Measurements from ENCODE around the gene CFAP74. TPM values are rescaled to one million over a fixed set of nuclear protein-coding genes. Genes with fewer than 3 reads are reported as not detected.
A peak's percentile ranks its signal among the peaks of the same experiment; 100 is the strongest.

CFAP74 gene
- total RNA-seq, 1 donor from 2014 or later, result not detected

DNA sequence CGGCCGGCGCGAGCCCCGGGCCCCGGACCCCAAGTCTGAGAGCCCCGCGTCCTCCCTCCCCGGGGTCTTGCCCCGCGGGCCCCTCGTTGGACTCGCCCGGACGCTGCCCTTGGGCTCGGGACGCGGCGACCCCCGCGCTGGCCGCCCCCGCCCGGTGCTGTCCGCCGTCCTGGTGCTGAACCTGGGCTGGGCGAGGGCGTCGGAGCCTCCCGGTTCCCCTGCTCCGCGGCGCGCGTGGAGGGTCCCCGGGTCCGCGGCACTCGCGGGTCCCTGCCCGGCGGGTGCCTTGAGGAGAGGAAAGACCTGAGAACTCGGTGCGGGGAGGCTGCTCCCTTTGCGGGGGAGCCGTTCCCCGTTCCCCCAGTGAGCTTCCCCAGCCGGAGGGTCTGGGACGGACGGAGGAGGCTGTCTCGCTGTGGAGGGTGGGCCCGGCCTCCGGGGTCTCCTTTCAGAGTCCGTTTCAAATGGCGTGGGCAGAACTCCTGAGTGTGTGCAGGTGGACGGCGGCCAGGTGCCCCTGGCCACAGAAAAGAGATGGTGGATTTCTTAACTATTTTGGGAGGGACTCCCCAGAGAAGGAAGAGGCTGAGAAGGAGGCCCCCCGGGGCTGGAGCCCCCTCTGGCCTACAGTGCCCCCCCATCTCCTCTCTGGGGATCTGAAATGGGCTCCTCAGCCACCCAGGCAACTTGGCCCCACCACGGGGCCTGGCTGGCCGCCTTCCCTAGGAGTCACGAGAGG, 16.2 kb upstream of the CFAP74 start:
- DNase-seq (ENCODE audit: low read depth), result no peak

- DNase-seq (ENCODE audit: low read depth), result no peak
Observed at GRCh38 chr1:2019172-2019543, 15.6 kb upstream of the CFAP74 start, which contains the start of gene GABRD. GABRD (plus strand) TSS chr1:2019345; CDS start chr1:2019424, 79 bp downstream.

DNA sequence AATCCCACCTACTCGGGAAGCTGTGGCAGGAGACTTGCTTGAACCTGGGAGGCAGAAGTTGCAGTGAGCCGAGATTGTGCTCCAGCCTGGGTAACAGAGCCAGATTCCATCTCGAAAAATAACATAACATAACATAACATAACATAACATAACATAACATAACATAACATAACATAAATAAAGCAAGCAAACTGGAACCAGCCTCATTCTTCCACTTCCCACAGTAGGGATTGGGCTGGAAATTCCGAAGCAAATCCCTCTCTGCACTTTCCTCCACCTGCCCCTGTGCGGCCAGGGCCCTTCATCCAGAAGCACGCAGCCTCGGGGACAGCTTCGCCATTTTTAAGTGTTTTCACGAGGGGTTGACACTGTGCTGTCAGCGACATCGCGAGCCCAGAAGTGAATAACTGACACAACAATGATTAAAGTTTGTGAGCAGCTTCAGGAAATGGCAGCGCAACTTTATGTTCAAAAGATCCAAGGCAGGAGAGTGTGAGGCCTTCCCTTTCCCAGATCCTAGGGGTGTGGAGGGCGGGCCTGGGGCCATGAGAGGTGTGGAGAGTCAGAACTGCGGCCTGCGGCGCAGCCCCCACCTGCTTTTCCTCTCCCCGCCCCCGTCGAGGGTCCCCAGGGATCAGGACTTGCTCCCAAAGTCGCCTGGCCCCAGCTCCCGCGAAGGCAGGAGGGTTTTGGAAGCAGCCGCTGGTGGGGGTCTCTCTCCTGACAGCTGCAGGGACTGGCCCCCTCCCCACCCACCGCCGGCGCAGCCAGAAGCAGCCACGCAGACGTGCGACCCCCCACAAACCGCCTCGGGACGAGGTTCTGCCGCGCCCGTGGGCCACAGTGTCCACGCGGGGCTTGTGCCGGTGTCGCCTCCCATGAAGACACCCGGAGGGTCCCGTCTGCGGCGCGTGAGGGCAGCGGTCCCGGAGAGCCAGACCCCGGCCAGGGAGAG, 14.9 kb upstream of the CFAP74 start:
- no peak for DNase-seq (ENCODE audit: low read depth)

DNA sequence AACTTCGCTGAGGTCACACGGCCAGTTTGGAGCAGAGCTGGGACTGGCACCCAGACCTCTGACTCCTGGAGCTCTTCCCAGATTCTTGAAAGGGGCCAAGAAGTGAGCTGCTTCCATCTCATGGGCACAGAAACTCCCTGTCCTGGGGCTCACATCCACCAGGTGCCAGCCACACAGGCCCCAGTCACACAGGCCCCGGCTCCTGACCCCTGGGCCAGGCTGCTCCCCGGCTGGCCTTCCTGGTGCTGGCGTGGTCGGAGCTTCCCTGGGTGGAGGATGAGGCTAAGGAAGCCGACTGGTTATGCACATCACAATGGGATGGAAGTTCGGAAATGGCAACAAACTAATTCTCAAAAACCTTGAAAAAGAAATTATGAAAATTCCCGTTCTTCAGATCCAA, 12.5 kb upstream of the CFAP74 start:
- DNase-seq (ENCODE audit: low read depth), result no peak

- DNase-seq (ENCODE audit: low read depth), result no peak
Observed at GRCh38 chr1:2014741-2015735, 11.5 kb upstream of the CFAP74 start.

GRCh38 chr1:2014181-2014580, 10.6 kb upstream of the CFAP74 start:
- DNase-seq (ENCODE audit: low read depth), result no peak

DNA sequence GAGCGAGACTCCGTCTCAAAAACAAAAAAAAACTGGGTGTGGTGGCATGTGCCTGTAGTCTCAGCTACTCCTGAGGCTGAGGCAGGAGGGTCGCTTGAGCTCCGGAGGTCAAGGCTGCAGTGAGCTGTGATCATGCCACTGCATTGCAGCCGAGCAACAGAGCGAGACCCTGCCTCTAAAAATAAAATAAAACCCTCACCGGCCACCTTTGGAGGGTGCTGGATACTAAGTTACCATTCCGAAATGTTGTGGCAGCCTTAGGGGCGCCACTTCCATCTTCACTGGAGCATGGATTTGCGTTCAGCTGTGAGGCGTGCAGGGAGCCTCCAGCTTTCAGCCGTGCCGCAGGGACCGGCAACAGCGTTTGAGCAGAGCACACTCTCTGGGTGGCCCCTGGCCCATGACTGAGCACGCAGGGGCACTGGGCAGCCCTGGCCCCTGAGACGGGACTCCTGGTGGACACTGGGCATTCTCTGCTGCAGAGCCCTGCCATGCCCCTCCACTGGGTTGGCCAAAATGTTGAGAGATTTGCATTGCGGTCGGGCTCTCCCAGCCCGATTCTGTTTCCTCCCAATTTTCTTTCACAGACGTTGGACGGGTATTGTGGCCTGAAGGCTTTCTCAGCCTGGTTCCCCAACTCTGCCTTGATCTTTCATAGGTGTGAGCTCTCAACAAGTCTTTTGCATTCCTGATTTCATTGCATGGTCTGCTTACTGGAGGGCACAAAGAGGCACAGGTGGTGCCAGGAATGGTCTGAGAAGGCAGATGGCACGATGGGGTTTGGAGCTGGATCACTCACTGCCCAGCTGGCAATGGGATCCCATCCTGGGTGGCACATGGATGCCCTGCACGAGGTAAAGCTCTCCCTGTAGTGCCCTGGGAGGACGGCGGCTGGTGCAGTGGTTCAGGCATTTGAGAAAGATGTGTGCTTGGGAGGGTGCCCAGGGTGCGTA, 5.8 kb upstream of the CFAP74 start:
- DNase-seq (ENCODE audit: low read depth), result no peak

DNA sequence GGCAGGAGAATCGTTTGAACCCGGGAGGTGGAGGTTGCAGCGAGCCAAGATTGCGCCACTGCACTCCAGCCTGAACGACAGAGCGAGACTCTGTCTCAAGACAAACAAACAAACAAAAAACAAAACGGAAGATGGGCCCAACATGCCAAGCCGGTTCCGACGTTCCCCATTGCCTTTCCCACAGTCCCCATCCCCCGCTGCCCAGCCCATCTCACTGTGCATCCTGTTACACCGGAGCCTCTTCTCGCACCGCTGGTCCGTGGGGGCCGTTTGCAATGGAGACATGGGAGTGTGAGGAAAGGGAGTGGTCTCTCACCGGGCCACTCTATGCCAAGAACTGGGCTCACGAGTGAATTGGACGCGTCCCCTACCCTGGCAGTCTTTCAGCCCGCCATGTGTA, 1.3 kb upstream of the CFAP74 start:
- DNase-seq (ENCODE audit: low read depth), result no peak

DNA sequence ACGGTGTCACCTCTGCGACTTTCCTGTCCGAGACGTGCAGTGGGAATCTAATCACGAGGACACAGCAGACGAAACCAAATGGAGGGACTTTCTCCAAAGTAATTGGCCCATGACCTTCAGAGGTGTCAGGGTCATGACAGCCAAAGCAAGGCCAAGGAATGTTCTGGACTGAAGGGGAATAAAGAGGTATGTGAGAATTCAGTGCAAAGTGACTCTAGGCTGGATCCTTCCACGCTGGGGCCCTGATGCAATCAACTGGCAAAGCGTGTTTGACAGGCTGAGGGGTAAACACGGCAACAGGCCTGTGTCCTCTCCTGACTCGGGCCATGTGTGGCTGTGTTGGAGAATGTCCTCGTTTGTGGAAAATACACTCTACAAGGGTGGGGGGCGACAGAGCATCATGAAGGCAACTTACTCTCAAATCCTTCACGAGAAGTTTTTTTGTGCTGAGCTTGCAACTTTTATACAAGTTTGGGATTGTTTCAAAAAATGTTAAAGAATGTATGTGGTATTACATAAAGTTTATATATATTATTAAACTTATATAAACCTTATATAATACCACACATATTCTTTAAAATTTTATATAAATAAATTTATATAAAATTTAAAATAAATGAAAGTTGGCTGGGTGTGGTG, 1.7 kb downstream of the CFAP74 start:
- DNase-seq (ENCODE audit: low read depth), result no peak

DNA sequence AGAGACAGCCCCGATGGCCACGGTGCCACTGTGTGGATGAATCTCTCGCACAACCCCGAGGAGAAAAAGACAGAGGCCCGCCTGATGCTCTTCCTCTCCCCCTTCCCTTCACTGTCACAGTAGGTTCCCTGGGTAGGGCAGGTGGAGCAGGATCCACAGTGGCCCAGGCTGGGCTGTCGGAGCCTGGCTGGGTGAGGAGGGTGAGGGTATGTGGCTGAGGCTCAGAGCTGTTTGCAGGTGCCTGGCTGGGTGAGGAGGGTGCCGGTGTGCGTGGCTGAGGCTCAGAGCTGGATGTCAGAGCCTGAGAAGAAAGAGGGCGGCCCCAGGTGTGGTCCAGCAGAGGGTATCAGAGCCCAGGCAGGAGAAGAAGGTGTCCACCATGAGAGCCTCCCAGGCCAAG, 2.7 kb downstream of the CFAP74 start:
- no peak for DNase-seq (ENCODE audit: low read depth)

- DNase-seq (ENCODE audit: low read depth), result no peak
Observed at GRCh38 chr1:2000432-2000831, 3.2 kb downstream of the CFAP74 start.

GRCh38 chr1:1997576-1997975, 6.0 kb downstream of the CFAP74 start:
- DNase-seq (ENCODE audit: low read depth), result no peak

DNA sequence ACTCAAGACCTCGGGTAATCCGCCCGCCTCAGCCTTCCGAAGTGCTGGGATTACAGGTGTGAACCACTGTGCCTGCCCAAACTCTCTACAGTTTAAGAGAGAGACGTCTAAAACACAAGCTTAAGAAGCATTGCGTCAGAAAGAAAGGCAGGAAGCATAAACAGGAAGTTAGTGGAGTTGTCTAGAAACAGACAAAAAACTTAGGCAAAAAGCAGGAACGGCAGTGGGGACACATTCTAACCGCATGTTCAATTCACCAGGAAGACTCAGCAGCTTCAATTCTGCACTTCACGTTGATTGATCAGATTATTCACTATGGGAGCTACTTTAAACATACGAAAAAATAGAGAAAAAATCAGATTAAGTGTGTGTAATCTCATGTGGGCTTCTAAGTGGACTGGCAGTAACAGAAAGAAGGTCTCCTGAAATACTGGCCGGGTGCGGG, 7.4 kb downstream of the CFAP74 start:
- no peak for DNase-seq (ENCODE audit: low read depth)

GRCh38 chr1:1994536-1994935, 9.1 kb downstream of the CFAP74 start:
- DNase-seq (ENCODE audit: low read depth), result no peak

DNA sequence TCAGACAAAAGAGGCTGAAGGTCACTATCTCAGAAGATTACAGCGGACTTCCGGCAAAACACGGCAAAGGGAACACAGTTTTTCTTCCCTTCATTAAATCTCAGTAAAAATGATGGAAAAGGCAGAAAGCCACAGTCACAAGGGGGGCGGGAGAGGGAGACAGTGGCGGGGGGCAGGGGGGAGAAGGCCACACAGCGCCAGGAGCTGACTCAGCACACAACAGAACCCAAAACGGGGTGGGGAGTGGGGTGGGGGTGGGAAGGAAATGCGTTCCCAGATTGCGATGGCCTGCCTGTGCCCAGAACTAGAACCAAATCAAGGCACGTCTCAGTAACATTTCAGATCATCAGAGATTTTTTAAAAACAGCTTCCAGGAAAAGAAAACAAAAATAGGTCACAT, 13.4 kb downstream of the CFAP74 start:
- DNase-seq (ENCODE audit: low read depth), result peak; percentile 6

DNA sequence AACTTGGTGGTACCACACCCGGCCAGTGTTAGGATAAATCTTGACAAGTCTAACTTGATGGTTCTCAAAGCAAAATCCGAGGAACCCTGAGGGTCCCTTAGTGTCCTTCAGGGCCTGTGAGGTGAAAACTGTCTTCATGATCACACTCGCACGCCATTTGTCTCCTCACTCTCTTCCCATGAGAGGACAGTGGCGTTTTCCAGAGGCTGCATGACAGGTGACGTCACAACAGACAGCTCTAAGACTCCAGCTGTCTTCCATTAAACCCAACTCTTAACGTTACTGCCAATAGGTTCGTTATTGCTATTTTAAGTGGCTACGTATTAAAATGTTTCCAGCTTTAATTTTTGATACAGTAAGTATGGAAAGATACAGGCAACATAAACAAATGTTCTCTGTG, 13.8 kb downstream of the CFAP74 start:
- DNase-seq (ENCODE audit: low read depth), result peak; percentile 55

DNA sequence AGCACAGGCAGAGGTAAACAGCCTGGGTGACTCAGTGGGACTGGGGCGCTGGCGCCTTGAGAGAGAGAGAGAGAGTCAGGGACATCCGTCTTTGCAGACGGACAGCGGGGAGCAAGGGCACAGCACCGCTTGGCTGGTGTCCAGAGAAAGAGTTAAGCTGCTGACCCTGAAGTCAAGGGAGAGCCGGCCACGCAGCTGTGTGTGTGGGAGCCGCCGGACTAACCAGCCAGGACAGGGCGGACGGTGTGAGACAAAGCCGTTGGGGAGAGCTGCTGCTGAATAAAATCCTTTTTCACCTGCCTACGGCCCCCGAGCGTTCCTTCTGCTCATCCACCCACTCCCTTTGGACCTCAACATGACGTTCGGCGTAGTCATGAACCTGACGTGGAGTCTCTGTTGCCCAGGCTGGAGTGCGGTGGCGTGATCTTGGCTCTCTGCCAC, 14.5 kb downstream of the CFAP74 start:
- peak; percentile 45 for DNase-seq (ENCODE audit: low read depth)

GRCh38 chr1:1988061-1988945, 15.3 kb downstream of the CFAP74 start:
- DNase-seq (ENCODE audit: low read depth), result no peak

All from myocyte (in vitro differentiated cells).